Inferior parietal cortex (tissue), 1 donor: ENCODE results near the gene TRMT112.

ENCODE experiments used
- DNase-seq: peaks from one replicate; pipeline ENCODE4 v3.0.0-alpha.2; 2016; ENCODE audit errors: extremely low spot score

TRMT112 gene

DNA sequence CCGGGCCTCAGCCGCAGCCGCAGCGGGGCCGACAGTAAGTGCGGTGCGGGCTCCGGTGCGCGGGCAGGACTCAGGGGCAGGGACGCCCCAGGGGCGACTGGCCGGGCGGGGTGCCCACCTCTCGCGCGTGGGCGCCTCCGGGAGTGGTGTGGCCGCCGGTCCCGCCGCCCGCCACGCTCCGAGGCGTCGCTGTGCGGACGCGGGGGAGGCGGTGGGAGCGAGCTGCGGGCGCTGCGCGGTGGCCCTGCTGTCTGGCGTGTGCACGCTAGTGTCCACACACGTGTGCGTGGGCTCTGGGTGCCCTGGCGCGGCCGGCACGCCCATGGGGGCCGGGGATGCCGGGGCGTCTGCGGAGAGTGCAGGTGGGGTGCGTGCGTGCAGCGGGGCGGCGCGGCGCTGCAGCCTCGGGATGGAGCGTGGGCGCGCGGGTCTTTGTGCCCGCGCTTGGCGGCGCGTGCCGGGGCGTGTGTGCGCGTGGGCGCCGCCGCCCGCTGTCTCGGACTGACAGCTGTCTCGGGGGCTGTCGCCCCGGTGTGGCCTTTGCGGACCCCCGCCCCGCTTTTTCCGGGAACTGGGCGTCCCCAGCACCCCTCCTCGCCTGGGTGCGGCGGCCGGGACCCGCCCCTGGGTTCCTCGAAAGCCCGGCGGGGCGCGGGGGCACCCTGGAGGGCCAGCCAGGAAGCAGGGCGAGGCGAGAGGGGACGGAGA lies 25.5 kb downstream of the TRMT112 start:
- no peak for DNase-seq

DNA sequence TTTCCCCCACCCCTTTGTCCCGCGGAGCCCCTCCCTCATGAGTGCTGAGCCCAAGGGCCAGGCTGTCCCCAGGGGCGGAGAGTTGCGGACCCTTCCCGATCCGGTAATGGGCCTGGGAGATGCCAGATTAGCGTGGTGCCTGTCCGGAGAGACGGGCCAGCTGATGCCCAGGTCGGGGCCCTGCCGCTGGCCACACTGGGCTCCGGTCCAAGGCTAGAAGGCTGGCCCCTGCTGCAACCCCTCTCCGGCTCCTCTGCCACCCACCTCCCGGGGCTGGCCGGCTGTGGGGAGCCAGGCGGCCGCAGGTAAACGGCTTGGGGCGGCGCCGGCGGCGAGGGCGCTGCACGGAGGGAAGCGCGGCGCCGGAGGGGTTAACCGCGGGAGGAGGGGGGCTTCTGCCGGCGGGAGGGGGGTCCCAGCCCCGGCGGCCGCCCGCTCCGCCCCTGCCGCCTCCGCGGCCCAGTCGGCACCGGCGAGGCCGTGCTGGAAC lies 26.1 kb downstream of the TRMT112 start, which contains the start of gene KCNK4:
Gene KCNK4, plus strand, starts transcription at position 41 of the 490 bp plus-strand sequence. CDS start 1,717 bp downstream, outside the sequence.
- no peak for DNase-seq

DNA sequence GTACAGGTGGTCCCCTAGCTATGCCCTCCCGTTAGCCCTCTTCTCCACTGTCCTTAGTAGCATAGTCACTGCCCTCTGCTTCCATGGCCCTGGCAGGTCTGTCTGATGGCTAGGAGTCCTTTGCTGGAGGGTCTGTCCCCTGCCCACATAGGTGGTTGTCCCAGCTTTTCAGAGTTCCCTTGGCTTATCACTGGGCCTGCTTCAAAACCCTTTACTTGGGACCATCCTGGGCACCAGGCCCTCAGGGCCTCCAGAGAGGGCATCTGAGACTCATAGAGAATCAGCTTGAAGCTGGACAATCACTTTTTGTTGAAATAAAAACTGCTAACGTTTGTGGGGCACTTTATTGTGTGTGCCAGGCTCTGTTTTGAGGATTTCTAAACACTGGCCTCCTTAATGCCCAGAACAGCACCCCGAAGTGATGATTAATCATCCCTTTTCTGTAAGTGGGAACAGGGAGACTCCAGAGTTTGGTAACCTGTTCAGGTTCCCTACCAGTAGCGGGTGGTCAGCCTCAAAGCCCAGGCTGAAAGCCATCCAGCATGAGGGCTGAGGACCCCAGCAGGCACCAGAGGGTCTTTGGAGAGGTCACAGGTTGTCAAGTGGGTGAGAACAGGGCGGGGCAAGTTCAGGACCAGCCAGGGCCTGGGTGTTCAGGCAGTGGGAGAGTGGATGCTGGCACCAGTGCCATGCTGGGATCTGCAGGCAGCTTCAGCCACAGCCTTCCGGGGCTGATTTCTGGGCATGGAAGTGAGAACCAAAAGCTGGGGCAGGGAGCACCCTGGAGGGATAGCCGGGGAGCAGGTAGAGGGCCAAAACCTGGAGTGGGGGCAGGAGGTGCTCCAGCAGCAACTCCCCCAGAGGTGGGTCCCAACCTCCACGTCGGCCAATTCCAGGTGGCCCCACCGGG lies 26.8 kb downstream of the TRMT112 start:
- DNase-seq, result no peak

DNA sequence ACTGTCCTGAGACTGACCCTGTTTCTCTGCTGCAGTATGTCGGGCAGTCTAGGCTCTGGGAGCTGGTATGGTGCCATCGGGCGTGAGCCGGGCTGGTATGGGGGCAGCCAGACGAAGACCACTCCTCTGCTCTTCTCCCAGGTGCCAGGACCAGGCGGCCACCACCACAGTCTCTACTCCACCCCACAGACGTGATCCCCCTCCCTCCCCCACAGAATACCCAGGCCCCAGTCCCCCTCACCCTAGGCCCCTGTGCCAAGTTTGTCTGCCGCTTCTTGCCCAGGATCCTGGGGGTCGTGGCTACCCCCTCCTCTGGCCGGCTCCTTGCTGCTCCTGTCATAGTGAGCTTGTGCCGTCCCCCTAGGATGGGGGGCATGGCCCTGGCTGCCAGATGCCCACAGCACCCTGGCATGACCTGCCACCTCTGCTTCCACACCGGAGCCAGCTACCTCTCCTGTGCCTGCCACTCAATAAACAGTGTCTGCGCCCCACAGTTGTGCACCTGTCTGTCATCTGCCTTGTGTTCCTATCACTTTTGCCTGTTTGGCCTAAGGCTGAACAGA lies 28.3 kb downstream of the TRMT112 start:
- DNase-seq, result no peak

DNA sequence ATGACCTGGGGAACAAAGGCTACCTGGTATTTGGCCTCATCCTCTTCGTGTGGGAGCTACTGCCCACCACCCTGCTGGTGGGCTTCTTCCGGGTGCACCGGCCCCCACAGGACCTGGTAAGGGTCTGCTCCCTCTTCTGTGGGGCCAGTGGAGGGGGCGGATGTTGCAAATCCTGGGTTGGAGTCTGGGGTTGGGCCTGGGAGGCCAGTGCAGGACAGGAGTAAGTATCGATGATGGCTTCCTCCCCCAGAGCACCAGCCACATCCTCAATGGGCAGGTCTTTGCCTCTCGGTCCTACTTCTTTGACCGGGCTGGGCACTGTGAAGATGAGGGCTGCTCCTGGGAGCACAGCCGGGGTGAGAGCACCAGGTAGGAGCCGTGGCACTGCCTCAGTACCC lies 29.0 kb downstream of the TRMT112 start:
- DNase-seq, result no peak

DNA sequence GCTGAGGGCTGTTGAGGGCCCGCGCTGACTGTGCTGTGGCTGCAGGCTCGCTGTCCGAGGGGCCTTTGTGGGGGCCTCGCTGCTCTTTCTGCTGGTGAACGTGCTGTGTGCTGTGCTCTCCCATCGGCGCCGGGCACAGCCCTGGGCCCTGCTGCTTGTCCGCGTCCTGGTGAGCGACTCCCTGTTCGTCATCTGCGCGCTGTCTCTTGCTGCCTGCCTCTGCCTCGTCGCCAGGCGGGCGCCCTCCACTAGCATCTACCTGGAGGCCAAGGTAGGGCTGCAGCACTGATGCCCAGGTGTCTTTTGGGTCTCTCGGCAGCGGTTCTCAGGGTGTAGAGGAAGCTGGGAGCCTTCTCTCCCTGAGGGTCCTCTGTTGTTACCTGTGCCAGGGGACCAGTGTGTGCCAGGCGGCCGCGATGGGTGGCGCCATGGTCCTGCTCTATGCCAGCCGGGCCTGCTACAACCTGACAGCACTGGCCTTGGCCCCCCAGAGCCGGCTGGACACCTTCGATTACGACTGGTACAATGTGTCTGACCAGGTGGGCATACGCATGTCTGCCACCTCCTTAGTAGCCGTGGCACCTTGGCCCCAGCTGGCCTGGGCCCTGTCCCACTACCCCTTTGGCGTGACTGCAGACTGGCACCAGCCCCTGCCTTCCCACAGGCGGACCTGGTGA lies 29.5 kb downstream of the TRMT112 start:
- DNase-seq, result no peak

DNA sequence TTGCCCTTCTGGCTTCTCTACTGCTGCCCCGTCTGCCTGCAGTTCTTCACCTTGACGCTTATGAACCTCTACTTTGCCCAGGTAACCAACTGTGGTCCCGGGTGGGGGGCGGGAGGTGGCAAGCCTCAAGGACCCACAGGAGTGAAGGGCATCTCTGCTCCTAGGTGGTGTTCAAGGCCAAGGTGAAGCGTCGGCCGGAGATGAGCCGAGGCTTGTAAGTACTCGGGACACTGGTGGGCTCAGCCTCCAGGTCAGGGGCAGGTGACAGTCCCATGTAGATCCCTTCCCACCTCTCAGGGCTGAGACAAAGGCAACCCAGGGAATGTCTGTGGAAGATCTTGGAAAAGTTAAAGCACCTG lies 30.6 kb downstream of the TRMT112 start:
- DNase-seq, result no peak

DNA sequence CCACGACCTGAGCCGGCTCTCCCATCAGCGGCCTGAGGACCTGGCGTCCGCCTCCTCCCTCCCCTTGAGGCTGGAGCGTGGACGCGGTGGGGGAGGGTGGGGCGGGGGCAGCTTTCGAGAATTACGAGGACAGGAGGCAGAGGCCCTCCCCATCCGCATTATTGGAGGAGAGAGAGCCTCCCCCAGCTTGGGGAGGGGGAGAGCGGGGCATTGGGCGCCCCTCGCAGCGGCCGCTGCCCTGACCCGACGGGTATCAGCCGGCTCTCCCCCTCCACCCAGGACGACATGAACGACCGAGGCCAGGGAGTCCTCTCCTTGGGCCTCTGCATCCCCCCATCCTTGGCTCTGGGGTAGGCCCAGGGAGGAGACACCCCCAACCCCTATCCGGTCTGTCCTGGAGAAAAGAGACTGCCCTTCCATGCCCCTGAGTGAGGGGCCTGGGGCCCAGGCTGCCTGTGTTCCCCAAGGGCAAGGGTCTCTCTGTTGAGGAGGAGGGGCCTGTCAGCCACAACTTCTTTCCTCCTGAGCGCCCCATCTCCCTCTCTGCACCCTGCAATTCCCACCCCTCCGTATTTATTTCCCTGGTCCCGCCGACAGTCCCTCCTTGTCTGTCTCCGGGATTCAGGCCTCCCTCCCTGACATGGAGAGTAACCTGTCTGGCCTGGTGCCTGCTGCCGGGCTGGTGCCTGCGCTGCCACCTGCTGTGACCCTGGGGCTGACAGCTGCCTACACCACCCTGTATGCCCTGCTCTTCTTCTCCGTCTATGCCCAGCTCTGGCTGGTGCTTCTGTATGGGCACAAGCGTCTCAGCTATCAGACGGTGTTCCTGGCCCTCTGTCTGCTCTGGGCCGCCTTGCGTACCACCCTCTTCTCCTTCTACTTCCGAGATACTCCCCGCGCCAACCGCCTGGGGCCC lies 31.2 kb downstream of the TRMT112 start:
- DNase-seq, result no peak

DNA sequence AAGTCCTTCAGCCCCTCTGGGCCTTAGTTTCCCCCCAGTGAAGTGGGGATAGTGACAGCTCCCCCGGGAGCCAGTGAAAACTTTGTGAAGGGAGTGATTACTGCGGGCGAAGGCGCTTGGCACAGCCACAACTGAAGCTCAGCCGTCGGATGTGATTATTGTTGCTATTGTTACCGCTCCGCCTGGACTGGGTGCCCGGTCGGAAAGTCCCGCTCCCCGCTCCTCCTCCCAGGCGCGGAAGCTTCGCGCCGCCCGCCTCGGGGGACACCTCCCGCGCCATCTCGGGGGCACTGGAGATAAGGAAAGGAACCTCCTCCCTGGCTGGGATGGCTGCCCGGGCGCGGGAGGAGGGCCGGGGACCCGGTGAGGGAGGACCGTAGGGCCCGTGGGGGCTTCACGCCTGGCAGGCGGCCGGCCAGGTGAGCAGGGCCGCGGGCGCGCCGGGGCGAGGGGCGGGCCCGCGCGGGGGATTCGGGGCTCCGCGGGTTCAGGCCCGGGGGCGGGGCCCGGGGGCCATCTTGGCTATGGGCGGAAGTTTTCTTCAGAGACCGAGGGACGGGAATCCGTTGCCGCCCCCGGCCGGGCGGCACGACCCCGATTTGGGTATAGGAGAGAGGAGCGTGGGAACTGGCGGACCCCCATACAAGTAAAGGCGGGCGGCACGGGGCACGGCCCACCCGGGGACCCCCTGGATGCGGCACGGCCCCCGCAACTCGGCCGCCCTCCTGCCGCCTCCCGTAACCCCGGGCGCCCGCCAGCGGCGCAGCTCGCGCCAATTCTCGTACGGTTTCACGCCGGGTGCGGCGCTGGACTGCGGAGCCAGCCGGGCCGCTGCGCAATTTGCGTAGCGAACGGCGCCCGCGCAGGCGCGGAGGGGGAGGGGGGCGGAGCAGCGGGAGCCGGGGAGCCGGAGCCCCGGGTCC lies 32.1 kb downstream of the TRMT112 start, which contains the start of gene GPR137:
Gene GPR137, plus strand, starts transcription at position 887 of the 923 bp plus-strand sequence. CDS start 677 bp downstream, outside the sequence.
- peak; percentile 84 for DNase-seq

DNA sequence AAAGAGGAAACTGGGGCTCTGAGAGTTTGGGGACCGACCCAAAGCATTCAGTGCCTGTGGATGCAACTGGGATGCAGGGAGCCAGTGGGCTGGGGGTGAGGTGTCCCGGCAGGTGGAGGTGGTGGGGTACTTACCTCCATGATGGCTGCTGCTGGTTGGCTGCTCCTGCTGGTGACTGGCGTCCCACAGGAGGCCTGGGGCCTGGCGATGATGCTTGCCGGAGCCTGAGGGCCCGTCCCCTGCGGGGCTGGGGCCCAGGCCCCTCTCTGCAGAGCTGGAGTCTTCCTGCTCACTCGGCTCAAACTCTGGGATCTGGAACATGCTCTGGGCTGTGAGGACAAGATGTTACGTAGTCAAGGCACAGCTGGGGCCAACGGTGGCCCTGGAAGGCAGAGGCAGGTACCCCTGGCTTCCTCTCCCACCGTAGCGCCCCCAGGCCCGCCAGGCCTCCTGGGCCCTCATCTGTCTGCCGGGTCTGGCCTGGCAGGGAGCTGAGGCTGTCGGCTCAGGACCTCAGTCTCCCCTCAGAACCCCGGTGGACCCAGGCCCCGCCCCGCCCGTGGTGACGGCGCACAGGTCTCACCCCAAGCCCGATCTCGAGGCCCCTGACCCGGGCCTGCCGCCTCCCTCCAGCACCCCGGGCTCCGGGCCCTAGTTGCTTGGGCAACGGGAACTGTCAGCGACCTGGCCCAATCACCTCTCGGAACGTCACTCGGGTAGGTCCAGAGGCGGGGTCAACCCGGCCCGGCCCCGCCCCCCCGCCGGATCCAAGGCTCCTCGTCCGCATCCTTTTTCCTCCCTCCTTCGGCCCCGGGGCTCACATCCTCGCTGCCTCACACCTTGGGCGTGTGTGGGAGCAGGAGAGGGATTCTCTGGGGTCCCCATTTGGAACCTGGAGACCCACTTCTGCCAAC lies 33.1 kb downstream of the TRMT112 start, which contains the start of gene BAD:
Gene BAD, minus strand, starts transcription at position 618 of the 914 bp plus-strand sequence. Its CDS starts 297 bp downstream, at position 321.
- DNase-seq, result peak; percentile 96

DNA sequence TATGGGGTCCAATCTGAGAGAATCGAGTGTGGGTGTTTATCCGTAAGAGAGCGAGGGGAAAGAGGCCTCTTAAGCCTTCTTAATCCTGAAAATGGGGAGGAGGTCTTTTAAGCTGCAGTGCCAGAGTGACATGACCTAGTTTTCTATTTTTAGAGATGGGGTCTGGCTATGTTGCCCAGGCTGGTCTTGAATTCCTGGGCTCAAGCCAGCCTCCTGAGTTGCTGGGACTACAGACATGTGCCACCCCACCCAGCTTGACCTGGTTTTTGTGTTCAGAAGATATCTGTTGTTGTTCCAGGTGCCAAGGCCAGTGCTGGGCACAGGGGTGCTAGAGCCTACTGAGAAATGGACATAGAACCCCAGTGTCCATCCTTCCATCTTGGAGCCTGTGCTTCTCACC lies 34.3 kb downstream of the TRMT112 start:
- no peak for DNase-seq

DNA sequence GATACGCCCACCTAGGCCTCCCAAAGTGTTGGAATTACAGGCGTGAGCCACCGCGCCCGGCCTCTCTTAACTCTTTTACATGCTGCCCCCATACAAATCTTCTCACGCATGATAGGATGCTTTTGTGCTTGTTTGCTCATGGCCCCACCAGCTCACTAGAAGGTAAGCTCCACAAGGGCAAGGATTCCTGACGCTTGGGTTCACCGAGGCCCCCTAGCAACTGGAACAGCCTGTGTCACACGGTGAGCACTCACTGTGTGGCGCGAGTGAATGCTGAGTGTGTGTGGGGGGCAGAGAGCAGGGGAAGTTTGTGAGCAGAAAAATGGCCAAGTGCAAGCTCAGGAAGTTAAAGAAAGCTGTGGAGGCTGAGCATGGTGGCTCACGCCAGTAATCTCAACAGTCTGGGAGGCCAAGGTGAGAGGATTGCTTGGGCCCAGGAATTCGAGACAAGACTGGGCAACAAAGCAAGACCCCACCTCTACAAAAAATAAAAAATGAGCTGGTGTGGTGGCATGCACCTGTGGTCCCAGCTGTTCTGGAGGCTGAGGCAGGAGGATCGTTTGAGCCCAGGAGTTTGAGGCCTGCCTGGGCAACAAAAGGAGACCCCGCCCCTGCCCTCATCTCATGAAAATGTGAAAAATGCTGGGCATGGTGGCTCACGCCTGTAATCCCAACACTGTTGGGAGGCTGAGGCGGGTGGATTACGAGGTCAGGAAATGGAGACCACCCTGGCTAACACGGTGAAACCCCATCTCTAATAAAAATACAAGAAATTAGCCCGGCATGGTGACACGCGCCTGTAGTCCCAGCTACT lies 35.2 kb downstream of the TRMT112 start:
- no peak for DNase-seq

DNA sequence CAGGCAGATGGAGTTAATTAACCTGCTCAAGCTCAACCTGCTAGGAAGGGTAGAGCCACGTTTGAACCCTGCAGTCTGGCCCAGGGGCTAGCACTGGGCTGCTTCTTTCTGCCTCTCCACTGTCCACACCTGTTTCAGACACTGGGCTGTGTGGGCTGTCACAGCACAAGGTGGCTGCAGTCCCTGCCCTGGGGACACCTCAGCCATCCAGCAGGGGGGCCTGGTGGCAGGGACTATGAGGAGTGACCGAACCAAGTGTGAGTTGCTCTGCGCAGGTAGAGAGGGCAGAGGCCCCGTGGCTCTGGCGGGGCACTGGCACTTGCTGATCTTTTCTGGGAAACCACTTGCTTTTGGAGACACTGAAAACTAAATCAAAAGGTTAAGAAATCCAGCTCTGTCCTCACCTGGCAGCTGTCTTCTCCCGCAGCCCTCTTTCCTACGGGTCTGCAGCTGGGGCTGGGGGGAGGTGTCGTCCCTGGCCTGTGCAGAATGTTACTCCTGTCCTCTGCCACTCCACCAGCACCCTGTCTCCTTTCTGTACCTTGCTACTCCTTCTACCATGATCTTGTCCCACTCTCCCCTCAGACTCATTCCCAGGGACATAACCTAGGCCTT lies 38.7 kb downstream of the TRMT112 start:
- DNase-seq, result no peak

DNA sequence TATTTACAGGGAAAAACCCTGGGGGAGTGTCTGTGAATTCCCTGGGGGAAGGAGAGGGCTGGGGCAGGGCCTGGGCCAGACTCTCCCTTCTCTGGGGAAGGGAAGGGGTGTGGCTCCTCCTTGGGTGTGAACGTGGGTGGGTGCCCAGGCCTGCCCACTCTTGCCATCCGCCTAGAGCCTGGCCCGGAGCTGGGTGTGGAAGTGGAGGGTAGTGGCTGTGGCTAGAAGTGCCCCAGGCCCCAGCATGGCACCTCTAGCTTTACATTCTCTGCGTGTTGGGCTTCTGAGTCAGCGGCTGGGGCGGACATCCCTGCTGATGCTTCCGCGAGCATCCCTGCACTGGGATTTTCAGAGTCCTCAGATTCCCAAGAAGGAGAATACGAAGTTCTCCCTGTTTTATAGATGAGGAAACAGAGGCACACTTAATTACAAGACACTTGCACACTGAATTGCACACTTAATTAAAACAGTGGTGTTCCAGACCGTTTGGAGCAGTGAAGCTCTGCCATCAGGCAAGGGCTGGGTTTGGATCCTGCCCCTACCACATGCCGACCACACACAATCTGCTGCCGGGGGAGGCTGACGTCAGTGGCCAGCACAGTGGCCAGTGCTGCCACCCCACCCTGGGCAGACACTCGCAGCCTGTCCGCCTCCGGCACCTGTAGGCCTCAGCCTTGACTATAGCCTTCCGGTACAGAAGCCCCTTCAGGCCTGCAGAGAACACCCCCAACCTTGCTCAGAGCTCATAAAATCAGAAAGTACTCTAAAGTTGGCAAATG lies 40.5 kb downstream of the TRMT112 start:
- no peak for DNase-seq

DNA sequence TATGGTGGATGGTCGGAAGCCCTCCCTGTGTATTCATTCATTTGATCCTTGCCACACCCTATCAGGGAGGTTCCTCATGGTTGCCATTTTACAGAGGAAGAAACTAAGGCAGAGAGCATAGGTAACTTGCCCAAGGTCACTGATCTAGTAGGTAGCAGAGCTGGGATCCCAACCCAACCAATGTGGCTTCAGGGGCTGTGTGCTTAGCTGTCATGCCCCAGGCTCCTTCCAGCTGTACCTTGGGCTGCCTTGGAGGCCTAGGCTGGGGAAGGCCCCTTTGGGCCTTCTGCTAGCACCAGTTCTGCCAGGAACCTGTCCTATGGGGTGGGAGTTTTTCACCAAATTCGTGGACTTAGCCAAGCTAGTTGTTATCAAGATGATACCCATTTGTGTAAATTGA lies 41.5 kb downstream of the TRMT112 start:
- no peak for DNase-seq
